RWPE1 (cell line): Measurements from ENCODE around the gene MAP1B.
A peak's percentile ranks its signal among the peaks of the same experiment; 100 is the strongest.

Source experiments
- CTCF ChIA-PET: fragments of 350-600 bp; sonication (Branson Sonifier 250); formaldehyde crosslinking; extraction: SDS; loops from one replicate; lab custom pipeline; 2021; lab: Yijun Ruan, JAX
- POLR2A ChIA-PET: fragments of 400-600 bp; formaldehyde crosslinking; extraction: SDS; loops from one replicate; lab custom pipeline; 2020; ENCODE audit warnings: antibody characterized with exemption; ENCODE audit not compliant: low non-redundant PET; lab: Yijun Ruan, JAX
- DNase-seq: peaks from one replicate; pipeline ENCODE4 v3.0.0; 2012; ENCODE audit warnings: low spot score
- H3K27ac ChIP-seq: fragments of 450-650 bp; 2 replicates; pipeline ENCODE4 v1.5.1; 2017
- TF ChIP-seq, protein P1 (sequence below): fragments of 450-650 bp; conservative IDR thresholded peaks from 2 replicates; pipeline ENCODE4 v1.5.1; 2017; ENCODE audit warnings: low read depth, mild to moderate bottlenecking

MAP1B gene

DNA sequence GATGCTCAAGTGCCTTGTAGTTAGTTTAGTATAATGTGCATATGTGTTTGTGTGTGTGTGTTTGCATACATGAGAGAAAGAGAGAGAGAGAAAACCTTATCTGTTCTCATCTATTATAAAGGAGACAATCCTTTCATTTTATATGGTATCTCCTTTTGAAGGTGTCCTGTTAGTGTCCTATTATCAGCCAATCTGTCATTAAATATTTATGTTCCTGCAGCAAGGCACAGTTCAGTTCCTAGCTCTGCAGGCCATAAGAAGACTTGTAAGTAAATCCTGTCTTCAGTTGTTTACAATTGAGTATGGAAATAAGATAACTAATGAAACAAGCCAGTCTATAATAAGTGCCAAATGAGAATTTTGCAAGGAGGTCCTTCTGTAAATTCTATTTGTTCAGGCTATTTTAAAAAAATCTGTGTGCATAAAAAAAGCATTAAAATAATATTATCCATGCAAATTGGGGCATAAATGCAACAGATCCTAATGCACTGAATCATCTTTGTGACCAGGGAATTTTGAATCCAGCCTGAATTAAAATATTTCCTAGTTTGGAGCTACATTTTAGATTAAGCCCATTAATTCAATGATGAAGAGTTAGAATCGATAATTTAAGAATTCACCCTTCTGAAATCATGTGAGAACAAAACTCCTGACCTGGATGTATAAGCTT lies 18.1 kb downstream of the MAP1B start:
- CTCF ChIA-PET = interaction anchor here (1.1 to 1.2 kb wide), 2 partner anchors 11 to 24 kb away, joined by 3 to 5 read pairs; no protein-coding TSS in a partner anchor
- TF ChIP-seq, protein P1, sequence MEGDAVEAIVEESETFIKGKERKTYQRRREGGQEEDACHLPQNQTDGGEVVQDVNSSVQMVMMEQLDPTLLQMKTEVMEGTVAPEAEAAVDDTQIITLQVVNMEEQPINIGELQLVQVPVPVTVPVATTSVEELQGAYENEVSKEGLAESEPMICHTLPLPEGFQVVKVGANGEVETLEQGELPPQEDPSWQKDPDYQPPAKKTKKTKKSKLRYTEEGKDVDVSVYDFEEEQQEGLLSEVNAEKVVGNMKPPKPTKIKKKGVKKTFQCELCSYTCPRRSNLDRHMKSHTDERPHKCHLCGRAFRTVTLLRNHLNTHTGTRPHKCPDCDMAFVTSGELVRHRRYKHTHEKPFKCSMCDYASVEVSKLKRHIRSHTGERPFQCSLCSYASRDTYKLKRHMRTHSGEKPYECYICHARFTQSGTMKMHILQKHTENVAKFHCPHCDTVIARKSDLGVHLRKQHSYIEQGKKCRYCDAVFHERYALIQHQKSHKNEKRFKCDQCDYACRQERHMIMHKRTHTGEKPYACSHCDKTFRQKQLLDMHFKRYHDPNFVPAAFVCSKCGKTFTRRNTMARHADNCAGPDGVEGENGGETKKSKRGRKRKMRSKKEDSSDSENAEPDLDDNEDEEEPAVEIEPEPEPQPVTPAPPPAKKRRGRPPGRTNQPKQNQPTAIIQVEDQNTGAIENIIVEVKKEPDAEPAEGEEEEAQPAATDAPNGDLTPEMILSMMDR = no peak
- DNase-seq = no peak
- POLR2A ChIA-PET = interaction anchor here (0.7 kb wide), 1 partner anchor 191 kb away, joined by 3 read pairs; no protein-coding TSS in a partner anchor
- H3K27ac ChIP-seq = peak overlapping the region; percentile 73

DNA sequence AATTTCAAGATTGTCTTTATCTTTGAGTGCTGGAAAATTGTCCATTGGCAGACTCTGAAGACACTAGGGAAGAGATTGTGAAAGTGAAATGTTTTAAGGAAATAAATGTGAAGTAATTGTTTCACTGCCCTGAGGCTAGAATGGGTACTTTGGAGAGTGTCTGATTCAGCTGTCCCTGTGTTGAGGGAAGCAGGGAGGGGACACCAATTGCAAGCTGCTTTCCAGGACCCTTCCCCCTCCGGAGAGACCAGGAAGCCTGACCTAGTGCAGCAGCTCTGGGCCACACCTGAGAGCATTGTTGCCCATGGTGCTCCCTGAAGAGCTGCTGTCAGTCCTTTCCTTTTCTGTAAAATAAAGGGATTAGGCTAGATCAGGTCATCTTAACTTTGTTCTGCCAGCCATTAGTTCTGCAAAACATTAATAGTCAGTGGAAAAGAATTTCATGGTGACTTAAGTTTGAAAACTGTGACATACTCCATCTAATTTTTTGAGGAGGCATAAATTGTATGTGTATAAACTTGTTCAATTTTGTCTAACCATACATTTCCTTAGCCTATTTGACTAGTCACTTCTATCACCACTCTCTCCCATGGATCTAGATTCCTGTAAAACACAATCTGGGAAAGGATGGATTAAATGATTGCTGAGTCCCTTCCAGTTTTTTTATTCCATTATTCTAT lies 18.8 kb downstream of the MAP1B start:
- no peak for DNase-seq
- TF ChIP-seq, protein P1 = no peak
- ChIA-PET POLR2A (interaction anchor here (0.7 kb wide), 1 partner anchor 191 kb away, joined by 3 read pairs; no protein-coding TSS in a partner anchor), CTCF (interaction anchor here (1.1 to 1.2 kb wide), 2 partner anchors 10 to 23 kb away, joined by 3 to 5 read pairs; no protein-coding TSS in a partner anchor)
- H3K27ac ChIP-seq = peak overlapping the region; percentile 73

DNA sequence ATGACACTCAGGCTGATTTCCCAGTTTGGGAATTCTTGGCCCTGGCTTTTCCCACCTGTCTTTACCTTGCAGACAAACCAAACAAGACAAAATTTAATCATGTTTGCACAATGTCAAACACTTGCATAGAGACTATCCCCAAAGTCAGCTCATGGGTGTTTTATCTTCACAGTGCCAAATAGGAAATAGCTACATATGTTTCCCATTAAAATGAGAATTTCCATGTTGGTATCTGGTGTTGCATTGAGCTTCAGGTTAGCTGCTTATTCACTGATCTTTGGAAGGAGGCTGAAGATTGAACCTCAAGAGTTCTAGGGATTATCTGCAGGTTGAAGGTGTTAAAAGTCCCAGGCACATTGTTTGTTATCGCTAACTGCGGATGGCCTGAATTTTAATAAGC lies 19.5 kb downstream of the MAP1B start:
- TF ChIP-seq, protein P1 = no peak
- no peak for DNase-seq
- POLR2A ChIA-PET = no interaction called here
- CTCF ChIA-PET = interaction anchor here (1.2 kb wide), 1 partner anchor 9 kb away, joined by 5 read pairs; no protein-coding TSS in a partner anchor
- H3K27ac ChIP-seq = no peak overlapping the region

DNA sequence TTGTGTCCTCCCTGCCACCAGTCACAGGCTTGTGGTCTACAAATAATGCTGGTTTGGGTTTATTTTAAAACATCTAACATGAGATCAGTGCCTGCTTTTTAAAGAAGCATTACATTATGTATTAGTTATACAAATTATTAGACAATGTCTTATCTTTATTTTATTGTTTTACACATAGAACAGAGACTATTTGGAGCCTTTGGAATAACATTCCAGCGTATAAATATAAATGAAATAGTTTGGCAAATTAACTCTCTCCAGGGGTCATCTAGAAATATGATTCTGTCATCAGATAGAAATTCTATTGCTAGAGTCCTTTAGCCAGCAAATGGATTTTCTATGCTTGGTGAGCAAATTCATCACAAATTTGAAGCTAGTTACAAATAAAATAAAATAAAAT lies 22.4 kb downstream of the MAP1B start:
- TF ChIP-seq, protein P1 = no peak
- POLR2A ChIA-PET = no interaction called here
- CTCF ChIA-PET = no interaction called here
- DNase-seq = no peak
- no peak overlapping the region for H3K27ac ChIP-seq

DNA sequence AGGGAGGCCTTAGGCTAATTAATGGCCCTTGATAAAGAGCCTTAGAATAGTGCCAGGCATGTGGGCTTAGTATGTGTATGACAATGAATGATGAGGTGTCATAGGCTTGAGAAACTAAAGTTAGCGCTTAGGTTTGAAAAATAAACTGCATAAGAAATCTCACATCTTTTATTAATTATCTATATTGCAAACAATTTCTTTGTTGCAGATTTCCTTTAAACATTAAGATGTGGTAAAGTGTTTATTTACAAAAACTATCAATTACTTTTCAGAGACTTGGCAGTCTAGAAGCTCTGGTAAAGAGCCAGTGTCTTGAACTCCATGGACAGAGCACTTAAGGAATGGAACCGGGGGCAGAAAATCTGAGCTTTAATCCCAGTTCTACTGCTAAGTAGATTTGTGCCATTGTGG lies 23.1 kb downstream of the MAP1B start:
- no peak for DNase-seq
- ChIA-PET CTCF (interaction anchor here (0.6 kb wide), 1 partner anchor 227 kb away, joined by 3 read pairs; no protein-coding TSS in a partner anchor), POLR2A (no interaction called here)
- TF ChIP-seq, protein P1 = no peak
- no peak overlapping the region for H3K27ac ChIP-seq

DNA sequence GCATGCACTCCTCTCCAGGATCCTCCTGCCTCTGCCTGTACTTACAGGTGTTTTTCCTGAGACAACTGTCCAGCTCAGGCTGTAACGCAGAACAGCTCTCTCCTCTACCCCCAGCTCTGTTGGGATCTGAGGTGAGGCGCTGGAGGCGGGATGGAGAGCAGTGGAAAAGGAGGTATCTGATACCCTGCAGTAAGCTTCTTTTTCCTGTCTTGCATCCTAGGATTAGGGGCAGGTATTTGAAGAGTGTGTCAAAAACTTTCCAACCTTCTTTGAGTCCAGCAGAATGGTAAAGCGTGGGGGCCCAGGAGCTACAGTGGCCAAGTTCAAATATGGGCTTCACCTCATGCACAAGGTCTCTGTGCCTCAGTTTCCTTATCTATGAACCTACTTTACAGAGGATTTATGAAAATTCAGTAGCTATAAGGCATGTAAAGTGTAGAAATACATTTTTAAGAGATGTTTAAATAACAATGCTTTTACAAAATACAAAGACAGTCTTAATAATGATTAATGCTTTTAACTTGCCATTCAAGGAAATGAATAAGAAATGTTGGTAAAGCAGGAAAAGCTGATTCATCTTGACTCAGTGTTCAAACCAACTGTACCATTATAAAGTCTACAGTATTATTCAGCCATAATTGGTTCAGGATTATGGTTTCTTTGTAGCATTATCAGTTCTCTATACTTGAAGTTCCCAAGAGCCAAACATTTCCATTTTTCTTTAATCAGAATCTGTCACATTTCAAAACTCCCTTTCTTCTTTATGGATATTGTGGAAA lies 26.1 kb downstream of the MAP1B start:
- CTCF ChIA-PET = interaction anchor here (0.6 kb wide), 1 partner anchor 237 kb away, joined by 3 read pairs; no protein-coding TSS in a partner anchor
- POLR2A ChIA-PET = interaction anchor here (0.6 kb wide), 1 partner anchor 96 kb away, joined by 3 read pairs; no protein-coding TSS in a partner anchor
- peak; percentile 79 for DNase-seq
- TF ChIP-seq, protein P1 = no peak
- peak overlapping the region; percentile 67 for H3K27ac ChIP-seq
